Ovary (tissue), 9 donors: ENCODE data around the gene CELF1. TPM values are rescaled to one million over a fixed set of nuclear protein-coding genes. Genes with fewer than 3 reads are reported as not detected.

Source experiments
- DNase-seq, 5 donors: peaks; one replicate each; pipeline ENCODE4 v3.0.0-alpha.2; 2019 to 2020
- H3K27ac ChIP-seq, 2 donors: fragments of 200-600 bp; one replicate each; pipeline versions ENCODE4 v1.5.1 to v1.8.0; 2019 to 2022
- H3K27me3 ChIP-seq: fragments of 200-600 bp; one replicate; pipeline ENCODE4 v1.8.0; 2022
- H3K36me3 ChIP-seq: fragments of 200-600 bp; sonication (generic); one replicate; pipeline ENCODE4 v1.5.1; 2019
- H3K4me1 ChIP-seq: one replicate; pipeline ENCODE4 v1.8.1; 2013; ENCODE audit warnings: mild to moderate bottlenecking, moderate library complexity; ENCODE audit not compliant: insufficient read depth
- H3K4me3 ChIP-seq: fragments of 200-600 bp; sonication (generic); one replicate; pipeline ENCODE4 v1.5.1; 2017
- H3K9me3 ChIP-seq, 2 donors: fragments of 200-600 bp in 1 of 2; sonication (generic) in 1 of 2; one replicate each; pipeline versions ENCODE4 v1.5.1 to v1.8.1; 2013 to 2019; ENCODE audit warnings: mild to moderate bottlenecking in 1 of 2, moderate library complexity in 1 of 2
- EP300 ChIP-seq: sonication (generic); formaldehyde crosslinking; IDR thresholded peaks from one replicate; pipeline ENCODE4 v1.6.1; 2017; ENCODE audit warnings: antibody characterized with exemption
- POLR2A ChIP-seq: fragments of 450-650 bp; IDR thresholded peaks from one replicate; pipeline ENCODE4 v1.6.1; 2017; ENCODE audit warnings: antibody characterized with exemption, mild to moderate bottlenecking, moderate library complexity
- WGBS, 3 donors: extraction: QIAGEN DNeasy Blood & Tissue Kit in 1 of 3; methylation state at CpG; one replicate each; pipeline versions ENCODE4 v1.1.5 to v1.1.7; 2013 to 2017; 5-methylcytosine and 5-hydroxymethylcytosine counted together
- intact Hi-C, 4 donors: fragments of 100-400 bp; cut with DNase I; formaldehyde crosslinking; loops; one replicate each; pipeline versions ENCODE4 v1.11.0 to v1.15.1; 2022 to 2023
- polyA plus RNA-seq, 2 donors: library from polyadenylated mRNA; stranded (reverse); fragments of 200-250 nt in 1 of 2; fragments of 350-450 nt in 1 of 2; fragmentation: Illumina TruSeq in 1 of 2; extraction: RNeasy Lipid Tissue Mini Kit (QIAGEN cat#74804) in 1 of 2; gene quantifications; one replicate each; pipeline ENCODE4 v1.2.3, GENCODE V29; 2013 to 2014
- total RNA-seq, 7 donors: library from RNA; depleted of rRNA in 2 of 7; stranded (reverse); fragments of >200 nt in 2 of 7; fragmentation: NEBNext Ultra II Directional in 3 of 7; extraction: Animal tissue kit (Norgen Biotek cat#: 25700) in 3 of 7; gene quantifications; one replicate each; pipeline versions ENCODE4 v1.1.0 to v1.2.4, GENCODE V29; 2016 to 2023
- TF ChIP-seq, protein P1 (sequence below), 3 donors: fragments of 450-650 bp in 2 of 3; fragments of 200-600 bp in 1 of 3; IDR thresholded peaks; one replicate each; pipeline versions ENCODE4 v1.5.1 to v1.8.0; 2016 to 2022; ENCODE audit warnings: antibody characterized with exemption in 3 of 3, mild to moderate bottlenecking in 1 of 3
- donor health status: DM: no; HTN: no; CAD: no; lungs with moderate emphysema.
- donor health status: DM: no; HTN: no; CAD: no.
- donor health status: Bipolar disorder and iron deficiency.
- donor health status: DM: yes; HTN: yes; CAD: no.
- donor health status: DM: no; HTN: no; CAD: no.
- donor health status: DM: yes; HTN: yes; CAD: no.

The CELF1 gene
- total and polyA plus RNA-seq, 9 donors, result 25.0 to 109 (median 71.5) TPM

DNA sequence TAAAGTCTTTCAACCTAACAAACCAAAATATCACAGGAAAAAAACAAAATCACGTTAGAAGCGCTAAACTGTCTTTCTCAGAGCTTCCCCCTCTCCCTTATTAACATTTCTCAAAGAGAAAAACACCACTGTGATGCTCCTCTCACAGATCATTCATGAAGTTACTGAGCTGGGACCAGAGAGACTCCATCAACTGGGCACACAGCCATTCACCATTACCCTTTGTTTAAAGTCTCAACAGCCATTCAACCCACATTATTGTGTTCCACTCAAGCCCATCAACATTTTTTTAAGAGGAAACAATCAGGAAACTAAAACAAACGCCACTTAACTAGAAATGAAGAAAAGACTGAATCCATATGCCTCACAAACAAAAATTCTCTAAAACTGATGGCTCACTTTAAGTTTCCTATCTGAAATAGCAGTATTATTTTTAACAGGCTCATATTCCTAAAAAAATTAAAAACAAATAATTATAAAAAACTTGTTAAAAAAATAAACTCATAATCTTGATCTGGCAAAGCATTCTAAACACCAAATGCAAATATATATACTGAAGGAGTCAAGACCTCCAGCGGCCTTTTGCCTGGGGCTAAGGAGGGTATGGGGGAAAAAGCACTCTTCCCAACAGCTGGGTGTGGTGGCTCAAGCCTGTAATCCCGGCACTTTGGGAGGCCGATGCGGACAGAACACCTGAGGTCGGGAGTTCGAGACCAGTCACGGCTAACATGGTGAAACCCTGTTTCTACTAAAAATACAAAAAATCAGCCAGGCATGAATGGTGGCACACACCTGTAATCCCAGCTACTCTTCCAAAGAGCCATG, 14.0 kb downstream of the CELF1 start:
- H3K9me3 ChIP-seq, result no peaks in the 10 kb centered on the region
- H3K27ac ChIP-seq, result no peak overlapping the region
- no peaks in the 10 kb centered on the region for H3K27me3 ChIP-seq
- peaks cover 13% of the 10 kb centered on the region for H3K4me1 ChIP-seq
- DNase-seq, result no peak
- H3K36me3 ChIP-seq, result no peaks in the 10 kb centered on the region
- intact Hi-C loops, result no loop called here
- 54 to 69% (median 58%) methylated on average over 10 of the region's 10 CpGs for WGBS, 3 donors
- H3K4me3 ChIP-seq, result peak overlapping the region; percentile 16
- TF ChIP-seq, protein P1, sequence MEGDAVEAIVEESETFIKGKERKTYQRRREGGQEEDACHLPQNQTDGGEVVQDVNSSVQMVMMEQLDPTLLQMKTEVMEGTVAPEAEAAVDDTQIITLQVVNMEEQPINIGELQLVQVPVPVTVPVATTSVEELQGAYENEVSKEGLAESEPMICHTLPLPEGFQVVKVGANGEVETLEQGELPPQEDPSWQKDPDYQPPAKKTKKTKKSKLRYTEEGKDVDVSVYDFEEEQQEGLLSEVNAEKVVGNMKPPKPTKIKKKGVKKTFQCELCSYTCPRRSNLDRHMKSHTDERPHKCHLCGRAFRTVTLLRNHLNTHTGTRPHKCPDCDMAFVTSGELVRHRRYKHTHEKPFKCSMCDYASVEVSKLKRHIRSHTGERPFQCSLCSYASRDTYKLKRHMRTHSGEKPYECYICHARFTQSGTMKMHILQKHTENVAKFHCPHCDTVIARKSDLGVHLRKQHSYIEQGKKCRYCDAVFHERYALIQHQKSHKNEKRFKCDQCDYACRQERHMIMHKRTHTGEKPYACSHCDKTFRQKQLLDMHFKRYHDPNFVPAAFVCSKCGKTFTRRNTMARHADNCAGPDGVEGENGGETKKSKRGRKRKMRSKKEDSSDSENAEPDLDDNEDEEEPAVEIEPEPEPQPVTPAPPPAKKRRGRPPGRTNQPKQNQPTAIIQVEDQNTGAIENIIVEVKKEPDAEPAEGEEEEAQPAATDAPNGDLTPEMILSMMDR (IDR thresholded peaks at IDR 0.05), result no peak
- TF ChIP-seq POLR2A, result no peak
- TF ChIP-seq EP300, result no peak

DNA sequence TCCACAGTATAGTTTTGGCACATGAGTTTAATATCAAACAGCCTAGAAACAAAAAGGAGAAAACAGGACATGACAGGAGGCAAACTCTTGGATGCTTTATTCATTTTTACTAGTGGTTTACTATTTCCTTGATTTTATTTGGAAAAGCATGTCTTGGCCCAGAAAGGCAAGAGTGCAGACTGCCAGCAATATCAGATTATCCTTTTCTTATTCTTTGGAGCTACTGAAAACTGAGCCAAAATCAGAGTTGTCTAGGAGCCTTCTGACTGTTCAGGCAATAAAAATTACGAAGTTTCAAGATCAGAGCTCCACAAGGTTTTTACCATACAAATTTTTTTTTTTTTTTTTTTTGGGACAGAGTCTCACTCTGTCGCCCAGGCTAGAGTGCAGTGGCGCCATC, 16.0 kb downstream of the CELF1 start:
- H3K27ac ChIP-seq, result no peak overlapping the region
- no peak overlapping the region for H3K4me3 ChIP-seq
- H3K36me3 ChIP-seq, result no peaks in the 10 kb centered on the region
- TF ChIP-seq EP300, result no peak
- TF ChIP-seq POLR2A, result no peak
- TF ChIP-seq, protein P1 (IDR thresholded peaks at IDR 0.05), result no peak
- peaks cover 23% of the 10 kb centered on the region for H3K4me1 ChIP-seq
- no peak for DNase-seq
- no peaks in the 10 kb centered on the region for H3K27me3 ChIP-seq
- no peaks in the 10 kb centered on the region for H3K9me3 ChIP-seq
- intact Hi-C loops, result no loop called here
- 53 to 67% (median 65%) methylated on average over 3 of the region's 3 CpGs for WGBS, 3 donors

DNA sequence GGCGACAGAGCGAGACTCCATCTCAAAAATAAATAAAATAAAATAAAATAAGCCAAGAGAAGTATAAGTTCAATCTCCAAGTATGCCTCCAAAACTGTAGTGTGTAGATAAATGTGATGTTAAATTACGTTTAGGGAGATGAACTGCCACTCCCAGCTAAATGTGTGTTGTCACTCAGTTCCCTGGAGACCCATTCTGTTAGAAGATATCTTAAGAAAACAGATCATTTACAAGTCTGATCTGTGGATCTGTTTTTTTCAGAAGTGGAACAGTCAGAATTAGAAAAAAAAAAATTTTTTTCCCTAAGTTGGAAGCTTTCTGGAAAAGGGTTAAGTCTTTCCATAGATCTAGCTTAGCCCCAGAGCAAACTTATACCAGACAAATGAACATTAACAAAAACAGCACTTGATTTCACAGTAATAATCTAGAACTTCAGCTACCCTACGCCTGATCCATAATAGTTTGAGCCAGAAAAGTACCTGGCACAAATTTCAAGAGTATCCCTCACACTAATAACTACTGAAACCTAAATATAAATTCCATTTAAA, 18.2 kb downstream of the CELF1 start:
- DNase-seq, result no peak
- WGBS, 3 donors, result 88 to 91% (median 91%) methylated on average over 4 of the region's 4 CpGs
- Histone ChIP-seq H3K36me3 (no peaks in the 10 kb centered on the region), H3K4me1 (peaks cover 23% of the 10 kb centered on the region), H3K27ac (no peak overlapping the region), H3K9me3 (no peaks in the 10 kb centered on the region), H3K27me3 (no peaks in the 10 kb centered on the region), H3K4me3 (no peak overlapping the region)
- no peak for TF ChIP-seq POLR2A
- no peak for TF ChIP-seq EP300
- TF ChIP-seq, protein P1 (IDR thresholded peaks at IDR 0.05), result no peak
- intact Hi-C loops, result no loop called here

DNA sequence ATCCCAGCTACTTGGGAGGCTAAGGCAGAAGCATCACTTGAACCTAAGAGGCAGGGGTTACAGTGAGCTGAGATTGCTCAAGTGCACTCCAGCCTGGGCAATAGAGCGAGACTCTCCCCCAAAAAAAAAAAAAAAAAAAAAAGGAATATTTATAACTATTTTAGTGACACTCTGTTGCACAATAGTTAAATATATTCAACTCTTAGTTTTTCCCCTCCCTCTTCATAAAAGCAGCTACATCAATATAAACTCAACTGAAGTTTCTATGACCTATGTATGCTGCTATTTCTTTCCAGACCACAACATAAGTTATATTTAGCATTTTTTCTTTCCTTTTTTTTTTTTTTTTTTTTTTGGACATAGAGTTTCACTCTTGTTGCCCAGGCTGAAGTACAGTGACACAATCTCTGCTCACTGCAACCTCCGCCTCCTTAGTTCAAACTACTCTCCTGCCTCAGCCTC, 19.2 kb downstream of the CELF1 start:
- H3K9me3 ChIP-seq, result no peaks in the 10 kb centered on the region
- H3K4me1 ChIP-seq, result peaks cover 21% of the 10 kb centered on the region
- TF ChIP-seq EP300 (no peak), POLR2A (no peak)
- TF ChIP-seq, protein P1 (IDR thresholded peaks at IDR 0.05), result no peak
- intact Hi-C loops, result no loop called here
- H3K4me3 ChIP-seq, result no peak overlapping the region
- DNase-seq, result no peak
- H3K36me3 ChIP-seq, result no peaks in the 10 kb centered on the region
- H3K27me3 ChIP-seq, result no peaks in the 10 kb centered on the region
- WGBS, 3 donors, result 57 to 82% (median 81%) methylated on average over 2 of the region's 2 CpGs
- H3K27ac ChIP-seq, result no peak overlapping the region
